Measurements from ENCODE around the gene CCDC88C. TPM values are rescaled to one million over a fixed set of nuclear protein-coding genes. Genes with fewer than 3 reads are reported as not detected.
"Not testable (repeated sequence)": the region's sequence is repeated elsewhere in the genome, so short reads cannot be mapped to it uniquely, and the experiment has no call there.

The CCDC88C gene
- total RNA-seq: 174 TPM

GRCh38 chr14:91417120-91417982 is at the start of gene CCDC88C:
TSS of gene CCDC88C (minus strand) at chr14:91417820. CDS start at chr14:91417690, 130 bp downstream.
- peak within 1 kb of the TSS; percentile 95 for H3K4me3 ChIP-seq (ENCODE audit: low read length)
- H3K4me1 ChIP-seq (ENCODE audit: insufficient read depth, low read length): peaks cover 76% of the 10 kb centered on the region
- H3K9me3 ChIP-seq (ENCODE audit: low read depth, low read length): no peaks in the 10 kb centered on the region
- no peaks in the 10 kb centered on the region for H3K27me3 ChIP-seq (ENCODE audit: insufficient read depth, low read length)

DNA sequence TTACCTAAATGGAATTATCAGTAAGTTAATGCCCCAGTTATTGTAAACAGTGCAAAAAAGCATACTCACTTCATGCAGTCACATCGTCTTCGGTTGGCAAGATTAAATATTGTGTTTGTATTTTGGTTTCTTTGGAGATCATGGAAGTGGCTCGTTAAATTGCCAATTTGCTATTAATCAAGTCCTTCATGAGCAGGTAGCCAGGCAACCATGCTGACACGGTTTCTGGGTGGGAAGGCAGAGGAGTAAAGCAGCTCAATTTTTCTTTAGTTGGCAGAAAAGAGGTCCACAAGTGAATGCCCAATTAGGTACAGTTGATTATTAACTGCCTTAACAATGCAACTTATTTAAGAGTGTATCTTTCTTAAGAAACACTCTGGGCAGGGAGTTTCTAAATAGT is 48.6 kb upstream of the CCDC88C start:
- Histone ChIP-seq H3K9me3 (ENCODE audit: low read depth, low read length) (no peaks in the 10 kb centered on the region), H3K27me3 (ENCODE audit: insufficient read depth, low read length) (no peaks in the 10 kb centered on the region), H3K4me3 (ENCODE audit: low read length) (no peak overlapping the region), H3K4me1 (ENCODE audit: insufficient read depth, low read length) (no peaks in the 10 kb centered on the region)

GRCh38 chr14:91464615-91465205 is 47.1 kb upstream of the CCDC88C start:
- H3K4me3 ChIP-seq (ENCODE audit: low read length): no peak overlapping the region
- no peaks in the 10 kb centered on the region for H3K27me3 ChIP-seq (ENCODE audit: insufficient read depth, low read length)
- H3K9me3 ChIP-seq (ENCODE audit: low read depth, low read length): no peaks in the 10 kb centered on the region
- no peaks in the 10 kb centered on the region for H3K4me1 ChIP-seq (ENCODE audit: insufficient read depth, low read length)

GRCh38 chr14:91458612-91459011 is 41.0 kb upstream of the CCDC88C start:
- Histone ChIP-seq H3K4me1 (ENCODE audit: insufficient read depth, low read length) (no peaks in the 10 kb centered on the region), H3K27me3 (ENCODE audit: insufficient read depth, low read length) (no peaks in the 10 kb centered on the region), H3K9me3 (ENCODE audit: low read depth, low read length) (no peaks in the 10 kb centered on the region), H3K4me3 (ENCODE audit: low read length) (no peak overlapping the region)

- no peaks in the 10 kb centered on the region for H3K27me3 ChIP-seq (ENCODE audit: insufficient read depth, low read length)
- no peaks in the 10 kb centered on the region for H3K4me1 ChIP-seq (ENCODE audit: insufficient read depth, low read length)
- H3K9me3 ChIP-seq (ENCODE audit: low read depth, low read length): no peaks in the 10 kb centered on the region
- H3K4me3 ChIP-seq (ENCODE audit: low read length): no peak overlapping the region
Observed at GRCh38 chr14:91456283-91456682, 38.7 kb upstream of the CCDC88C start.

DNA sequence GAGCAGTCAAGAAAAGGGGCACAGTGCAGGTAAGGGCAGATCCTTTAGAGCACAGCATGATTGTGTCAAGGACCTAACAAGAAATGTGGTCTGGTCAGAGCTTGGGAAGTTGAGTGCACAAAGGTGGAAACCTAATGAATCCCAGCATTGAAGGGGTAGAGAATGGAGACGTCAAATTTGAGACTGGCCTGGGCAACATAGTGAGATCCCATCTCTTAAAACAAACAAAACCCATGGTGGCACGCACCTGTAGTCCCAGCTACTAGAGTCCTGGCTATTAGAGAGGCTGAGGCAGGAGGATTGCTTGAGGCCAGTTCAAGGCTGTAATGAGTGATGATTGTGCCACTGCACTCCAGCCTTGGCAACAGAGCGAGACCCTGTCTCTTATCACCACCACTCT is 37.0 kb upstream of the CCDC88C start:
- Histone ChIP-seq H3K9me3 (ENCODE audit: low read depth, low read length) (no peaks in the 10 kb centered on the region), H3K27me3 (ENCODE audit: insufficient read depth, low read length) (no peaks in the 10 kb centered on the region), H3K4me3 (ENCODE audit: low read length) (no peak overlapping the region), H3K4me1 (ENCODE audit: insufficient read depth, low read length) (no peaks in the 10 kb centered on the region)

- Histone ChIP-seq H3K4me1 (ENCODE audit: insufficient read depth, low read length) (no peaks in the 10 kb centered on the region), H3K4me3 (ENCODE audit: low read length) (no peak overlapping the region), H3K27me3 (ENCODE audit: insufficient read depth, low read length) (no peaks in the 10 kb centered on the region), H3K9me3 (ENCODE audit: low read depth, low read length) (no peaks in the 10 kb centered on the region)
Observed at GRCh38 chr14:91454155-91454554, 36.5 kb upstream of the CCDC88C start.

DNA sequence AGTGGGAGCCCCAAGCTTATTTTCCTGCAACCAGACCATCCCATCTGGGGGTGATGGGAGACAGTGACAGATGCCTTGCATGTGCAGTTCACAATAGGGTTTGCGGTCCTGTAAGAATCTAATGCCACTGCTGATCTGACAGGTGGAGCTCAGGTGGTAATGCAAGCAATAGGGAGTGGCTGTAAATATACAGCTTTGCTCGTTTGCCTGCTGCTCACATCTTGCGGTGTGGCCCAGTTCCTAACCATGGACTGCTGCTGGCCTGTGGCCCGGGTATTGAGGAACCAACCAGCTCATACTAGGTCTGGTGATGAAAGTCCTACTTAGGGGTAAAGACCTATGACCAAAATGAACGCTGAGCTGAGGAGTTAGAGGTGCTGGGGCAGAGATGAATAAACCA is 36.1 kb upstream of the CCDC88C start:
- Histone ChIP-seq H3K27me3 (ENCODE audit: insufficient read depth, low read length) (no peaks in the 10 kb centered on the region), H3K9me3 (ENCODE audit: low read depth, low read length) (no peaks in the 10 kb centered on the region), H3K4me1 (ENCODE audit: insufficient read depth, low read length) (no peaks in the 10 kb centered on the region), H3K4me3 (ENCODE audit: low read length) (no peak overlapping the region)

DNA sequence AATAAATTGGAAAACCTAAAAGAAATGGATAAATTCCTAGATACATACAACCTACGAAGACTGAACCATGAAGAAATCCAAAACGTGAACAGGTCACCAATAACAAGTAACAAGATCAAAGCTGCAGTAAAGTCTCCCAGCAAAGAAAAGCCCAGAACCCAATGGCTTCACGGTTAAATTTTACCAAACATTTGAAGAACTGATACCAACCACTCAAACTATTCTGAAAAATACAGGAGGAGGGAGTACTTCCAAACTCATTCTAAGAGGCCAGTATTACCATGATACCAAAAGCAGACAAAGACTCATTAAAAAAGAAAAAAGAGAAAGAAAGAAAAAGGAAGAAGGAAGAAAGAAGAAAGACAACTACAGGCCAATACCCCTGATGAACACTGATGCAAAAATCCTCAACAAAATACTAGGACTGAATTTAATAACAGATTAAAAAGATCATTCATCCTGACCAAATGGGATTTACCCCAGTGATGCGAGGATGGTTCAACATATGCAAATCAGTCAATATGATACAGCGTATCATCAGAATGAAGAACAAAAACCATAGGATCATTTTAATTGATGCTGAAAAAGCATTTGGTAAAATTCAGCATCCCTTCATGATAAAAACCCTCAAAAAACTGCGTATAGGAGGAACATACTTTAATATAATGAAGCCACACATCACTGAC is 26.9 kb upstream of the CCDC88C start:
- Histone ChIP-seq H3K9me3 (ENCODE audit: low read depth, low read length) (no peaks in the 10 kb centered on the region), H3K4me1 (ENCODE audit: insufficient read depth, low read length) (no peaks in the 10 kb centered on the region)

GRCh38 chr14:91439345-91439744 is 21.7 kb upstream of the CCDC88C start:
- no peaks in the 10 kb centered on the region for H3K9me3 ChIP-seq (ENCODE audit: low read depth, low read length)
- H3K27me3 ChIP-seq (ENCODE audit: insufficient read depth, low read length): no peaks in the 10 kb centered on the region
- H3K4me3 ChIP-seq (ENCODE audit: low read length): no peak overlapping the region
- no peaks in the 10 kb centered on the region for H3K4me1 ChIP-seq (ENCODE audit: insufficient read depth, low read length)

More for the DNA sequence above, 26.9 kb upstream of the CCDC88C start:
- Histone ChIP-seq H3K4me3 (ENCODE audit: low read length) (no peak overlapping the region), H3K27me3 (ENCODE audit: insufficient read depth, low read length) (no peaks in the 10 kb centered on the region)

DNA sequence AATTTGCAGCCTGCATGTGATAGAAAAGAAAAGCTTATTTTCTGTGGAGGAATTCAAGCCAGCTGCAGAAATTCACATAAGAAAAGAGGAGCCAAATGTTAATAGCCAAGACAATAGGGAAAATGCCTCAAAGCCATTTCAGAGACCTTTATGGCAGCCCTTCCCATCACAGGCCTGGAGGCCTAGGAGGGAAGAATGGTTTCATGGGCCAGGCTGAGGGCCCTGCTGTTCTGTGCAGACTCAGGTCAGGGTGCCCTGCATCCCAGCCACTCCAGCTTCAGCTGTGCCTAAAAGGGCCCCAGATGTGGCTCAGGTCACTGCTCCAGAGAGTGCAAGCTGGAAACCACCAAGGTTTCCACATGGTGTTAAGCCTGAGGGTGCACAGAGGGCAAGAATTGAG is 21.2 kb upstream of the CCDC88C start:
- no peaks in the 10 kb centered on the region for H3K9me3 ChIP-seq (ENCODE audit: low read depth, low read length)
- H3K4me3 ChIP-seq (ENCODE audit: low read length): no peak overlapping the region
- no peaks in the 10 kb centered on the region for H3K27me3 ChIP-seq (ENCODE audit: insufficient read depth, low read length)
- no peaks in the 10 kb centered on the region for H3K4me1 ChIP-seq (ENCODE audit: insufficient read depth, low read length)

DNA sequence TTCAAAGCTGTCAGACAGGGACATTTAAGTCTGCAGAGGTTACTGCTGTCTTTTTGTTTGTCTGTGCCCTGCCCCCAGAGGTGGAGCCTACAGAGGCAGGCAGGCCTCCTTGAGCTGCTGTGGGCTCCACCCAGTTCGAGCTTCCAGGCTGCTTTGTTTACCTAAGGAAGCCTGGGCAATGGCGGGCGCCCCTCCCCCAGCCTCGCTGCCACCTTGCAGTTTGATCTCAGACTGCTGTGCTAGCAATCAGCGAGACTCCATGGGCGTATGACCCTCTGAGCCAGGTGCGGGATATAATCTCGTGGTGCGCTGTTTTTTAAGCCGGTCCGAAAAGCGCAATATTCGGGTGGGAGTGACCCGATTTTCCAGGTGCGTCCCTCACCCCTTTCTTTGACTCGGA is 18.6 kb upstream of the CCDC88C start:
- H3K9me3 ChIP-seq (ENCODE audit: low read depth, low read length); H3K4me1 ChIP-seq (ENCODE audit: insufficient read depth, low read length); H3K27me3 ChIP-seq (ENCODE audit: insufficient read depth, low read length); H3K4me3 ChIP-seq (ENCODE audit: low read length): not testable (repeated sequence)

DNA sequence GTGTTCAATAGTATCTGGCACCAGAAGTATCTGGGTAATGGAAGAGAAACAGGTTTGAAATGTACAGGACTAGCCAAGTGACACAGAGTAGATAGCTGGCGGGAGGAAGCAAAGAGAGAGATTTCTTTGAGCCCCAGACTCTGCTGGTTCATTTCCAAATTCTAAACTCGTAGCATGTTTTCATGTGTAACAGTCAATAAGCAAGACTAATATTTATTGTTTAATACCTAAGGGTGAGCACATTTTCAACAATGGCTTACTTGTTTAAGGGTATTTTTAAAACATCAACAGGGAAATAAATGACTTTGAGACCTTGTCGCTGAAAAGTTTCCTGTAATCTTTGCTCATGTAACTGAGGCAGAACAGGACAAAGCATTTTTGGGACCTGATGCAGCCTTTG is 11.8 kb upstream of the CCDC88C start:
- Histone ChIP-seq H3K4me1 (ENCODE audit: insufficient read depth, low read length) (peaks cover 18% of the 10 kb centered on the region), H3K9me3 (ENCODE audit: low read depth, low read length) (no peaks in the 10 kb centered on the region), H3K27me3 (ENCODE audit: insufficient read depth, low read length) (no peaks in the 10 kb centered on the region), H3K4me3 (ENCODE audit: low read length) (no peak overlapping the region)

- H3K4me3 ChIP-seq (ENCODE audit: low read length); H3K27me3 ChIP-seq (ENCODE audit: insufficient read depth, low read length); H3K9me3 ChIP-seq (ENCODE audit: low read depth, low read length): not testable (repeated sequence)
- H3K4me1 ChIP-seq (ENCODE audit: insufficient read depth, low read length): peaks cover 18% of the 10 kb centered on the region
Observed at GRCh38 chr14:91428931-91429330, 11.3 kb upstream of the CCDC88C start.

GRCh38 chr14:91425531-91425944 is 7.9 kb upstream of the CCDC88C start:
- H3K9me3 ChIP-seq (ENCODE audit: low read depth, low read length); H3K27me3 ChIP-seq (ENCODE audit: insufficient read depth, low read length); H3K4me3 ChIP-seq (ENCODE audit: low read length): not testable (repeated sequence)
- peaks cover 33% of the 10 kb centered on the region for H3K4me1 ChIP-seq (ENCODE audit: insufficient read depth, low read length)
